ENCODE data around the gene IGSF3.

Gene IGSF3

GRCh38 chr1:116697548-116698243 is 30.2 kb upstream of the IGSF3 start:
- H3K4me3 ChIP-seq = no peak overlapping the region
- no peaks in the 10 kb centered on the region for H3K36me3 ChIP-seq (replicated peaks)
- DNase-seq (ENCODE audit: low spot score in 2 of 2) = no peak
- no peaks in the 10 kb centered on the region for H3K9me3 ChIP-seq
- peaks cover 15% of the 10 kb centered on the region for H3K4me1 ChIP-seq
- in situ Hi-C loops (cut with MboI; ENCODE audit: low sequenced_read_pairs) = no loop called here
- no peaks in the 10 kb centered on the region for H3K27me3 ChIP-seq (ENCODE audit: low read depth)

- Histone ChIP-seq H3K27me3 (ENCODE audit: low read depth) (no peaks in the 10 kb centered on the region), H3K36me3 (replicated peaks) (no peaks in the 10 kb centered on the region), H3K4me1 (peaks cover 12% of the 10 kb centered on the region), H3K4me3 (no peak overlapping the region), H3K9me3 (no peaks in the 10 kb centered on the region)
- no peak for DNase-seq (ENCODE audit: low spot score in 2 of 2)
- in situ Hi-C loops (cut with MboI; ENCODE audit: low sequenced_read_pairs) = no loop called here
Observed at GRCh38 chr1:116694524-116694923, 27.0 kb upstream of the IGSF3 start.

GRCh38 chr1:116693759-116694480 is 26.4 kb upstream of the IGSF3 start:
- no peaks in the 10 kb centered on the region for H3K36me3 ChIP-seq (replicated peaks)
- H3K9me3 ChIP-seq = no peaks in the 10 kb centered on the region
- peaks cover 12% of the 10 kb centered on the region for H3K4me1 ChIP-seq
- DNase-seq (ENCODE audit: low spot score in 2 of 2) = no peak
- no peaks in the 10 kb centered on the region for H3K27me3 ChIP-seq (ENCODE audit: low read depth)
- no peak overlapping the region for H3K4me3 ChIP-seq
- in situ Hi-C loops (cut with MboI; ENCODE audit: low sequenced_read_pairs) = no loop called here

GRCh38 chr1:116692879-116693278 is 25.3 kb upstream of the IGSF3 start:
- H3K4me3 ChIP-seq = no peak overlapping the region
- no peaks in the 10 kb centered on the region for H3K36me3 ChIP-seq (replicated peaks)
- no peaks in the 10 kb centered on the region for H3K27me3 ChIP-seq (ENCODE audit: low read depth)
- H3K4me1 ChIP-seq = peaks cover 12% of the 10 kb centered on the region
- no peak for DNase-seq (ENCODE audit: low spot score in 2 of 2)
- in situ Hi-C loops (cut with MboI; ENCODE audit: low sequenced_read_pairs) = no loop called here
- H3K9me3 ChIP-seq = no peaks in the 10 kb centered on the region

GRCh38 chr1:116690849-116691406 is 23.4 kb upstream of the IGSF3 start:
- no peaks in the 10 kb centered on the region for H3K27me3 ChIP-seq (ENCODE audit: low read depth)
- H3K4me1 ChIP-seq = no peaks in the 10 kb centered on the region
- H3K36me3 ChIP-seq (replicated peaks) = no peaks in the 10 kb centered on the region
- no peak for DNase-seq (ENCODE audit: low spot score in 2 of 2)
- no peaks in the 10 kb centered on the region for H3K9me3 ChIP-seq
- in situ Hi-C loops (cut with MboI; ENCODE audit: low sequenced_read_pairs) = no loop called here
- no peak overlapping the region for H3K4me3 ChIP-seq

GRCh38 chr1:116690396-116690848 is 22.9 kb upstream of the IGSF3 start:
- in situ Hi-C loops (cut with MboI; ENCODE audit: low sequenced_read_pairs) = no loop called here
- no peaks in the 10 kb centered on the region for H3K36me3 ChIP-seq (replicated peaks)
- no peaks in the 10 kb centered on the region for H3K4me1 ChIP-seq
- no peak overlapping the region for H3K4me3 ChIP-seq
- DNase-seq (ENCODE audit: low spot score in 2 of 2) = no peak
- no peaks in the 10 kb centered on the region for H3K9me3 ChIP-seq
- H3K27me3 ChIP-seq (ENCODE audit: low read depth) = no peaks in the 10 kb centered on the region

GRCh38 chr1:116686723-116687352 is 19.3 kb upstream of the IGSF3 start:
- no peak for DNase-seq (ENCODE audit: low spot score in 2 of 2)
- Histone ChIP-seq H3K36me3 (replicated peaks) (no peaks in the 10 kb centered on the region), H3K4me3 (no peak overlapping the region), H3K4me1 (no peaks in the 10 kb centered on the region), H3K27me3 (ENCODE audit: low read depth) (no peaks in the 10 kb centered on the region), H3K9me3 (no peaks in the 10 kb centered on the region)
- in situ Hi-C loops (cut with MboI; ENCODE audit: low sequenced_read_pairs) = no loop called here

GRCh38 chr1:116686175-116686574 is 18.6 kb upstream of the IGSF3 start:
- no peaks in the 10 kb centered on the region for H3K9me3 ChIP-seq
- DNase-seq (ENCODE audit: low spot score in 2 of 2) = no peak
- no peaks in the 10 kb centered on the region for H3K27me3 ChIP-seq (ENCODE audit: low read depth)
- no peak overlapping the region for H3K4me3 ChIP-seq
- no peaks in the 10 kb centered on the region for H3K4me1 ChIP-seq
- in situ Hi-C loops (cut with MboI; ENCODE audit: low sequenced_read_pairs) = no loop called here
- H3K36me3 ChIP-seq (replicated peaks) = no peaks in the 10 kb centered on the region

GRCh38 chr1:116684575-116684974 is 17.0 kb upstream of the IGSF3 start:
- in situ Hi-C loops (cut with MboI; ENCODE audit: low sequenced_read_pairs) = no loop called here
- Histone ChIP-seq H3K9me3 (no peaks in the 10 kb centered on the region), H3K4me1 (no peaks in the 10 kb centered on the region), H3K36me3 (replicated peaks) (no peaks in the 10 kb centered on the region), H3K27me3 (ENCODE audit: low read depth) (no peaks in the 10 kb centered on the region), H3K4me3 (no peak overlapping the region)
- no peak for DNase-seq (ENCODE audit: low spot score in 2 of 2)

GRCh38 chr1:116682641-116683221 is 15.2 kb upstream of the IGSF3 start:
- in situ Hi-C loops (cut with MboI; ENCODE audit: low sequenced_read_pairs) = no loop called here
- Histone ChIP-seq H3K4me3 (no peak overlapping the region), H3K36me3 (replicated peaks) (no peaks in the 10 kb centered on the region), H3K9me3 (no peaks in the 10 kb centered on the region), H3K4me1 (no peaks in the 10 kb centered on the region), H3K27me3 (ENCODE audit: low read depth) (peaks cover 2% of the 10 kb centered on the region; the same call in 1 of the 2 replicates)
- no peak for DNase-seq (ENCODE audit: low spot score in 2 of 2)

- Histone ChIP-seq H3K36me3 (replicated peaks) (no peaks in the 10 kb centered on the region), H3K27me3 (ENCODE audit: low read depth) (peaks cover 2% of the 10 kb centered on the region; the same call in 1 of the 2 replicates), H3K4me1 (no peaks in the 10 kb centered on the region), H3K4me3 (no peak overlapping the region), H3K9me3 (no peaks in the 10 kb centered on the region)
- DNase-seq (ENCODE audit: low spot score in 2 of 2) = no peak
- in situ Hi-C loops (cut with MboI; ENCODE audit: low sequenced_read_pairs) = no loop called here
Observed at GRCh38 chr1:116681343-116681899, 13.9 kb upstream of the IGSF3 start.

- no peaks in the 10 kb centered on the region for H3K4me1 ChIP-seq
- no peaks in the 10 kb centered on the region for H3K36me3 ChIP-seq (replicated peaks)
- DNase-seq (ENCODE audit: low spot score in 2 of 2) = no peak
- H3K4me3 ChIP-seq = no peak overlapping the region
- peaks cover 2% of the 10 kb centered on the region; the same call in 1 of the 2 replicates for H3K27me3 ChIP-seq (ENCODE audit: low read depth)
- in situ Hi-C loops (cut with MboI; ENCODE audit: low sequenced_read_pairs) = no loop called here
- H3K9me3 ChIP-seq = no peaks in the 10 kb centered on the region
Observed at GRCh38 chr1:116680752-116681151, 13.2 kb upstream of the IGSF3 start.

GRCh38 chr1:116679828-116680628 is 12.5 kb upstream of the IGSF3 start:
- in situ Hi-C loops (cut with MboI; ENCODE audit: low sequenced_read_pairs) = loop anchor here (10.0 kb wide), 1 partner anchor 105 kb away; the partner anchor contains the start of gene CD58

More at GRCh38 chr1:116679828-116680628, 12.5 kb upstream of the IGSF3 start:
- no peaks in the 10 kb centered on the region for H3K36me3 ChIP-seq (replicated peaks)
- no peaks in the 10 kb centered on the region for H3K9me3 ChIP-seq
- H3K4me1 ChIP-seq = no peaks in the 10 kb centered on the region
- H3K4me3 ChIP-seq = no peak overlapping the region
- H3K27me3 ChIP-seq (ENCODE audit: low read depth) = peaks cover 2% of the 10 kb centered on the region; the same call in 1 of the 2 replicates
- no peak for DNase-seq (ENCODE audit: low spot score in 2 of 2)

Data from HAP-1 (cell line).